Neural progenitor cell (in vitro differentiated cells): Measurements from ENCODE around the gene ATP8B3. TPM values are rescaled to one million over a fixed set of nuclear protein-coding genes. Genes with fewer than 3 reads are reported as not detected.

Experiments
- DNase-seq: peaks from one replicate; pipeline ENCODE4 v3.0.0-alpha.2; 2016; ENCODE audit warnings: low spot score
- H2AFZ ChIP-seq: fragments of 200-600 bp; sonication (generic); replicated peaks from 2 replicates; pipeline ENCODE4 v1.6.1; 2016; ENCODE audit warnings: antibody characterized with exemption
- H3F3A ChIP-seq: fragments of 200-600 bp; sonication (generic); 2 replicates; pipeline ENCODE4 v1.6.1; 2016; ENCODE audit warnings: antibody characterized with exemption, low read depth
- H3K27ac ChIP-seq: fragments of 200-600 bp; sonication (generic); 2 replicates; pipeline ENCODE4 v1.5.1; 2016; ENCODE audit warnings: mild to moderate bottlenecking
- H3K27me3 ChIP-seq: fragments of 200-600 bp; sonication (generic); 2 replicates; pipeline ENCODE4 v1.6.1; 2016; ENCODE audit warnings: mild to moderate bottlenecking, moderate library complexity
- H3K36me3 ChIP-seq: fragments of 200-600 bp; sonication (generic); 2 replicates; pipeline ENCODE4 v1.5.1; 2016
- H3K4me1 ChIP-seq: fragments of 200-600 bp; sonication (generic); 2 replicates; pipeline ENCODE4 v1.6.1; 2016; ENCODE audit warnings: mixed run types
- H3K4me2 ChIP-seq: fragments of 200-600 bp; sonication (generic); 2 replicates; pipeline ENCODE4 v1.6.1; 2016
- H3K4me3 ChIP-seq: fragments of 200-600 bp; sonication (generic); 2 replicates; pipeline ENCODE4 v1.5.1; 2016
- H3K79me2 ChIP-seq: fragments of 200-600 bp; sonication (generic); 2 replicates; pipeline ENCODE4 v1.6.1; 2016; ENCODE audit warnings: low read depth
- H3K9ac ChIP-seq: fragments of 200-600 bp; sonication (generic); 2 replicates; pipeline ENCODE4 v1.6.1; 2016
- H3K9me3 ChIP-seq: fragments of 200-600 bp; sonication (generic); 2 replicates; pipeline ENCODE4 v1.5.1; 2016; ENCODE audit warnings: low read depth
- H4K20me1 ChIP-seq: fragments of 200-600 bp; sonication (generic); 2 replicates; pipeline ENCODE4 v1.6.1; 2016; ENCODE audit warnings: low read depth
- H3K27ac Mint-ChIP-seq: 3 replicates; pipeline ENCODE4 v1.8.0; 2021; ENCODE audit warnings: mixed read lengths
- H3K27me3 Mint-ChIP-seq: 2 replicates; pipeline ENCODE4 v1.8.0; 2022; ENCODE audit warnings: low read depth, mild to moderate bottlenecking, inconsistent platforms, moderate library complexity, mixed read lengths; ENCODE audit not compliant: insufficient read depth
- H3K36me3 Mint-ChIP-seq: 3 replicates; pipeline ENCODE4 v1.8.0; 2021; ENCODE audit warnings: mixed read lengths
- H3K4me1 Mint-ChIP-seq: 3 replicates; pipeline ENCODE4 v1.8.0; 2021; ENCODE audit warnings: mixed read lengths
- H3K4me3 Mint-ChIP-seq: 3 replicates; pipeline ENCODE4 v1.8.0; 2021; ENCODE audit warnings: mild to moderate bottlenecking, moderate library complexity, mixed read lengths
- H3K9me3 Mint-ChIP-seq: 3 replicates; pipeline ENCODE4 v1.8.0; 2020; ENCODE audit warnings: mixed read lengths
- CTCF ChIP-seq: fragments of 200-600 bp; sonication (generic); IDR thresholded peaks from 2 replicates; pipeline ENCODE4 v1.5.1; 2017; ENCODE audit warnings: antibody characterized with exemption, mild to moderate bottlenecking
- EZH2 ChIP-seq: fragments of 200-600 bp; sonication (generic); IDR thresholded peaks from 2 replicates; pipeline ENCODE4 v1.6.1; 2017; ENCODE audit warnings: antibody characterized with exemption, mild to moderate bottlenecking, moderate library complexity
- EZH2phosphoT487 ChIP-seq: fragments of 200-600 bp; sonication (generic); IDR thresholded peaks from 2 replicates; pipeline ENCODE4 v1.6.1; 2017; ENCODE audit warnings: antibody characterized with exemption
- total RNA-seq: library from RNA; depleted of rRNA; stranded (reverse); fragments of >200 nt; gene quantifications from 2 replicates; pipeline ENCODE4 v1.2.3, GENCODE V29; 2015; ENCODE audit warnings: low replicate concordance

Gene ATP8B3
- total RNA-seq, 1 donor from 2014 or later = 0.06 TPM

GRCh38 chr19:1845642-1846041 is 33.6 kb upstream of the ATP8B3 start:
- no peaks in the 10 kb centered on the region for H3K9me3 ChIP-seq
- no peak for TF ChIP-seq CTCF
- no peak for TF ChIP-seq EZH2
- TF ChIP-seq EZH2phosphoT487 = no peak
- no peak overlapping the region for H3K4me3 ChIP-seq
- H3K27me3 Mint-ChIP-seq = no peaks in the 10 kb centered on the region
- no peaks in the 10 kb centered on the region for H3K27me3 ChIP-seq
- H3K36me3 Mint-ChIP-seq = no peaks in the 10 kb centered on the region
- H3F3A ChIP-seq = peaks cover 15% of the 10 kb centered on the region
- no peak overlapping the region for H3K4me2 ChIP-seq
- DNase-seq = no peak
- H3K36me3 ChIP-seq = no peaks in the 10 kb centered on the region
- no peak overlapping the region for H3K27ac Mint-ChIP-seq
- H3K9me3 Mint-ChIP-seq = no peaks in the 10 kb centered on the region
- H4K20me1 ChIP-seq = peaks cover 77% of the 10 kb centered on the region
- H3K4me1 Mint-ChIP-seq = peaks cover 29% of the 10 kb centered on the region
- H3K27ac ChIP-seq = no peak overlapping the region
- H3K79me2 ChIP-seq = peaks cover 75% of the 10 kb centered on the region
- H3K4me1 ChIP-seq = peaks cover 13% of the 10 kb centered on the region
- no peak overlapping the region for H3K4me3 Mint-ChIP-seq
- H2AFZ ChIP-seq = no peak overlapping the region
- no peak overlapping the region for H3K9ac ChIP-seq

GRCh38 chr19:1845125-1845515 is 33.0 kb upstream of the ATP8B3 start:
- Histone ChIP-seq H3F3A (peaks cover 15% of the 10 kb centered on the region), H3K36me3 (no peaks in the 10 kb centered on the region), H3K4me3 (no peak overlapping the region), H2AFZ (no peak overlapping the region), H3K27me3 (no peaks in the 10 kb centered on the region), H3K4me1 (peaks cover 13% of the 10 kb centered on the region), H3K9ac (no peak overlapping the region), H3K4me2 (no peak overlapping the region), H3K9me3 (no peaks in the 10 kb centered on the region), H4K20me1 (peaks cover 82% of the 10 kb centered on the region), H3K79me2 (peaks cover 80% of the 10 kb centered on the region), H3K27ac (no peak overlapping the region)
- no peaks in the 10 kb centered on the region for H3K9me3 Mint-ChIP-seq
- H3K27ac Mint-ChIP-seq = no peak overlapping the region
- peaks cover 32% of the 10 kb centered on the region for H3K4me1 Mint-ChIP-seq
- H3K36me3 Mint-ChIP-seq = no peaks in the 10 kb centered on the region
- TF ChIP-seq CTCF (no peak), EZH2phosphoT487 (no peak), EZH2 (no peak)
- H3K27me3 Mint-ChIP-seq = no peaks in the 10 kb centered on the region
- no peak overlapping the region for H3K4me3 Mint-ChIP-seq
- no peak for DNase-seq

GRCh38 chr19:1844513-1845124 is 32.5 kb upstream of the ATP8B3 start:
- Mint-ChIP-seq H3K4me3 (no peak overlapping the region), H3K36me3 (no peaks in the 10 kb centered on the region), H3K4me1 (peaks cover 32% of the 10 kb centered on the region), H3K27ac (no peak overlapping the region), H3K9me3 (no peaks in the 10 kb centered on the region), H3K27me3 (no peaks in the 10 kb centered on the region)
- Histone ChIP-seq H3K27ac (no peak overlapping the region), H3K4me2 (no peak overlapping the region), H3K9ac (no peak overlapping the region), H3K27me3 (no peaks in the 10 kb centered on the region), H3F3A (peaks cover 13% of the 10 kb centered on the region), H3K4me3 (no peak overlapping the region), H2AFZ (no peak overlapping the region), H3K4me1 (peaks cover 13% of the 10 kb centered on the region), H3K36me3 (no peaks in the 10 kb centered on the region), H3K9me3 (no peaks in the 10 kb centered on the region), H4K20me1 (peaks cover 87% of the 10 kb centered on the region), H3K79me2 (peaks cover 85% of the 10 kb centered on the region)
- DNase-seq = no peak
- TF ChIP-seq EZH2phosphoT487 = no peak
- TF ChIP-seq CTCF = no peak
- no peak for TF ChIP-seq EZH2
